Astrocyte (in vitro differentiated cells and primary cell): ENCODE measurements around the gene KCNJ13.

Experiments
- CTCF ChIP-seq: IDR thresholded peaks from 2 replicates; pipeline ENCODE4 v1.5.1; 2011; ENCODE audit warnings: low read depth, mild to moderate bottlenecking, inconsistent platforms, low read length, moderate library complexity; ENCODE audit not compliant: insufficient read depth
- EZH2 ChIP-seq: IDR thresholded peaks from 2 replicates; pipeline ENCODE4 v1.6.1; 2012; ENCODE audit warnings: mild to moderate bottlenecking, low read length, inconsistent platforms; ENCODE audit not compliant: insufficient read depth

- no peak for TF ChIP-seq CTCF
- TF ChIP-seq EZH2: no peak
Observed at GRCh38 chr2:232781765-232782164, 5.4 kb upstream of the KCNJ13 start.
